Raji (cell line): ENCODE measurements around the gene TNFAIP1.

Experiments used
- POLR2A ChIP-seq: IDR thresholded peaks from 2 replicates; pipeline ENCODE4 v1.6.1; 2011; ENCODE audit warnings: low read depth, low read length, control low read depth; ENCODE audit not compliant: insufficient read depth

The TNFAIP1 gene

DNA sequence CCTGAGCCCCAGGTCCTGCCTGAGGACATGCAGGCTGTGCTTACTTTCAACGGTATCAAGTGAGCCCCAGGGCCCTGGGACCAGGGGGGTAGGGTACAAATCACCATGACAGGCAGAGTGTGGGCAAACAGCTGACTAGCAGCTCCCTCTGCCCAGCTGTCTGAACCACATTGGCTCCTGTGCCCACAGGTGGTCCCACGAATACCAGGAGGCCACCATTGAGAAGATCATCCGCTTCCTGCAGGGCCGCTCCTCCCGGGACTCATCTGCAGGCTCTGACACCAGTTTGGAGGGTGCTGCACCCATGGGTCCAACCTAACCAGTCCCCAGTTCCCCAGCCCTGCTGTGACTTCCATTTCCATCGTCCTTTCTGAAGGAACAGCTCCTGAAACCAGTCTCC, 60.4 kb downstream of the TNFAIP1 start:
- TF ChIP-seq POLR2A = no peak
